C4-2B (cell line): Measurements from ENCODE around the gene LMO7.

ENCODE experiments used
- H3K27ac ChIP-seq: fragments of 450-650 bp; 2 replicates; pipeline ENCODE4 v1.5.1; 2017
- CTCF ChIP-seq: fragments of 450-650 bp; conservative IDR thresholded peaks from 2 replicates; pipeline ENCODE4 v1.5.1; 2017; ENCODE audit warnings: mild to moderate bottlenecking
- ZFX ChIP-seq: fragments of 450-650 bp; IDR thresholded peaks from 2 replicates; pipeline ENCODE4 v1.6.1; 2017

The LMO7 gene

GRCh38 chr13:75645141-75645540 is 9.0 kb downstream of the LMO7 start:
- H3K27ac ChIP-seq: no peak overlapping the region
- no peak for TF ChIP-seq ZFX
- no peak for TF ChIP-seq CTCF

GRCh38 chr13:75647126-75647784 is 11.1 kb downstream of the LMO7 start:
- TF ChIP-seq CTCF (no peak), ZFX (no peak)
- no peak overlapping the region for H3K27ac ChIP-seq

GRCh38 chr13:75648446-75648845 is 12.3 kb downstream of the LMO7 start:
- H3K27ac ChIP-seq: no peak overlapping the region
- TF ChIP-seq ZFX: no peak
- TF ChIP-seq CTCF: no peak

GRCh38 chr13:75651013-75651412 is 14.9 kb downstream of the LMO7 start:
- H3K27ac ChIP-seq: no peak overlapping the region
- TF ChIP-seq CTCF (no peak), ZFX (no peak)

- TF ChIP-seq ZFX: no peak
- TF ChIP-seq CTCF: no peak
- no peak overlapping the region for H3K27ac ChIP-seq
Measured at GRCh38 chr13:75652726-75653125, 16.6 kb downstream of the LMO7 start.

- TF ChIP-seq ZFX (no peak), CTCF (no peak)
- no peak overlapping the region for H3K27ac ChIP-seq
Measured at GRCh38 chr13:75656425-75656989, 20.4 kb downstream of the LMO7 start.

GRCh38 chr13:75657111-75657510 is 21.0 kb downstream of the LMO7 start:
- H3K27ac ChIP-seq: no peak overlapping the region
- TF ChIP-seq CTCF (no peak), ZFX (no peak)
